Panc1 (cell line): ENCODE measurements around the gene TRA2A.

Source experiments
- CTCF ChIP-seq: fragments of 450-650 bp; IDR thresholded peaks from 2 replicates; pipeline ENCODE4 v1.5.1; 2017; ENCODE audit warnings: mild to moderate bottlenecking
- POLR2AphosphoS5 ChIP-seq: IDR thresholded peaks from 2 replicates; pipeline ENCODE4 v1.6.1; 2012; ENCODE audit warnings: mild to moderate bottlenecking, low read depth, low read length, moderate library complexity
- SIN3A ChIP-seq: IDR thresholded peaks from 2 replicates; pipeline ENCODE4 v1.6.1; 2012; ENCODE audit warnings: low read depth, mild to moderate bottlenecking, low read length, moderate library complexity, borderline replicate concordance; ENCODE audit not compliant: insufficient read depth
- TCF7L2 ChIP-seq: IDR thresholded peaks from 2 replicates; pipeline ENCODE4 v1.6.1; 2011; ENCODE audit warnings: mild to moderate bottlenecking, low read depth, low read length, inconsistent platforms

DNA sequence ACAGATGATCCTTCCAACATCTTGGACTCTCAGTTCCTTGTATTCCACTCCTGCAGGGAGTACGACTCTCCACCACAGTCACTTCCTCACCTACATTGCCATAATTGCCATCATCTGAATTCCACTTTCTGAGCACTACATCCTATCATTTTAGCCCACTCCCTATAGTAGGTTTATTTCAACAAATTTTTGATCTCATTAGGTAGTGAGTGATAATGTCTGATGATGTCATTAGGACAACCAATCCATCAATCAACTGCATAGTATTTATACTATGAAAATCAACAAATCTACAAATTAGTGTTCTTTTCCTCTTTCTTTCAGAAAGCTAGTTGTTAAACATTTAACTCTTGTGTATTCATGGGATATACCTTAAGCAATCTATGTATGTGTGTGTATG is 13.7 kb upstream of the TRA2A start:
- TF ChIP-seq POLR2AphosphoS5 (no peak), CTCF (no peak), TCF7L2 (no peak), SIN3A (no peak)
